GM12874 (cell line): Measurements from ENCODE around the gene RAPGEFL1.

Experiments
- TF ChIP-seq, protein P1 (sequence below): IDR thresholded peaks from 2 replicates; pipeline ENCODE4 v1.5.1; 2011; ENCODE audit warnings: low read depth, mild to moderate bottlenecking, control low read depth, low read length, moderate library complexity; ENCODE audit not compliant: insufficient read depth

The RAPGEFL1 gene

DNA sequence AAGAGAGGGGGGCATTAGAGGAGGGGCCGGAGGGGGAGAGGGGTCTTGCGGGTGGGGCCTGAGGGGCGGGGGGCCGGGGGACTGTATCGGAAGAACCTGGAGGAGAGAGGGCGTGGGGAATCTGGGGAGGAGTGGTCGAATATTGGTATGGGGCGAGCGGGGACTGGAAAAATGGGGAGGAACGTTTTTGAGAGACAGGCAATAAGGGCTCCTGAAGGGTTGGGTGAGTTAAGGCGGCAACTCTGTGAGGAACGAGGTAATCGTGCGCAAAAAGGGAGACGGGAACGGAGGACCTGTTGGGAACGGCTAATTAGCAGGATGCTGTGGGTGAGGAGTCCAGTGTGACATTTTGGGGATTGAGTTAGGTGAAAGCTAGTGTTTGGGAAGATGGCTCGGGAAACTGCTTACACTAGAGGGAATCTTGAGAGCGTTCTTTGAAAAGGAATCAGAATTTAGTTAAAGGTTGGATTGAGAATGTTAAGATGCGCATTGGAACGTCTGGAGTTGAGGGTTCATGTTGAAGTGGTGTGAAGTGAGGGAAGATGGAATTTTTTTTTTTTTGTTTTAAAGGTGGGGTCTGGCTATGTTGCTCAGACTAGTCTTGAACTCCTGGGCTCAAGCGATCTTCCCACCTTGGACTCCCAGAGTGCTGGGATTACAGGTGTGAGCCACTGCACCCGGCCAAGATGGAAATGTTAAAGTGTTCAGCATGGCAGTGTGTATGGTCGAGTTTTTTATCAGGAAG is 42.5 kb downstream of the RAPGEFL1 start:
- TF ChIP-seq, protein P1, sequence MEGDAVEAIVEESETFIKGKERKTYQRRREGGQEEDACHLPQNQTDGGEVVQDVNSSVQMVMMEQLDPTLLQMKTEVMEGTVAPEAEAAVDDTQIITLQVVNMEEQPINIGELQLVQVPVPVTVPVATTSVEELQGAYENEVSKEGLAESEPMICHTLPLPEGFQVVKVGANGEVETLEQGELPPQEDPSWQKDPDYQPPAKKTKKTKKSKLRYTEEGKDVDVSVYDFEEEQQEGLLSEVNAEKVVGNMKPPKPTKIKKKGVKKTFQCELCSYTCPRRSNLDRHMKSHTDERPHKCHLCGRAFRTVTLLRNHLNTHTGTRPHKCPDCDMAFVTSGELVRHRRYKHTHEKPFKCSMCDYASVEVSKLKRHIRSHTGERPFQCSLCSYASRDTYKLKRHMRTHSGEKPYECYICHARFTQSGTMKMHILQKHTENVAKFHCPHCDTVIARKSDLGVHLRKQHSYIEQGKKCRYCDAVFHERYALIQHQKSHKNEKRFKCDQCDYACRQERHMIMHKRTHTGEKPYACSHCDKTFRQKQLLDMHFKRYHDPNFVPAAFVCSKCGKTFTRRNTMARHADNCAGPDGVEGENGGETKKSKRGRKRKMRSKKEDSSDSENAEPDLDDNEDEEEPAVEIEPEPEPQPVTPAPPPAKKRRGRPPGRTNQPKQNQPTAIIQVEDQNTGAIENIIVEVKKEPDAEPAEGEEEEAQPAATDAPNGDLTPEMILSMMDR, result no peak

DNA sequence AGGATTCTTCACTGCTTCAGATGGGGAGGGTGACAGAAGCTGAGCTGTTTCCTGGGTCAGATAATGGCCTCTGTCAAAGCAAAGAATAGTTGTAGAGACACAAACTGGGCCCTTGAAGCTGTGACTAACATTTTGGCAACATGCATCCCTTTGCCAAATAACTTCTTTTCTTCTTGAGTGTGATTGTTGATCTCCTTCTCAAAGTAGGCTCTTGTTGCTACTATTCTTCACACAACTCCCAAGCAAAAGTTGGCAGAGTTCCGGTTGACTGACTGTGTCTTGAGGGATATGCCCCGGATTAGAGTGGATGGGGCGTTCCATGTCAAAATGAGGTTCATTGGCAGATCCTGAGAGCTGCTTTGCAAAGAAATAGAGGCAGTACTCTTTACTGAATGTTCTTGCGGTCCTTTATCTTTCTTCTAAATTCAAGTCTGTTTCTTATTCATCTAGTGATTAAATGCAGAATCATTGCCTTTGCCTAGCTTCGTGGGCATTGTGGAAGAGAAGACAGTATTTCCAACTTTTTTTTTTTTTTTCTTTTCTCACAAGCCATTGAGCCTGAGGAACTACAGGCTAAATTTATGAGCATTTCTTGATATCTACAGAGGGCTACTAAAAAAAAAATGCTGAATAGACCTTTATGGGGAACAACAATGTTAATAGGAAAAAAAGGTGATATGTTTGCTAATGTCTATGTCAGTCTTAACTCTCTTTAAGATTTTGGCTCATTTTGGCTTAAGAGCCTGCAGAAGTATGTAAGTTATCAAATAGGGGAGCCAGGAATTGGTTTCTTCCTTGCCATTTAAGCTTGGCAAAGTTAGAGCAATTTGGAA is 47.7 kb downstream of the RAPGEFL1 start:
- TF ChIP-seq, protein P1, result no peak

DNA sequence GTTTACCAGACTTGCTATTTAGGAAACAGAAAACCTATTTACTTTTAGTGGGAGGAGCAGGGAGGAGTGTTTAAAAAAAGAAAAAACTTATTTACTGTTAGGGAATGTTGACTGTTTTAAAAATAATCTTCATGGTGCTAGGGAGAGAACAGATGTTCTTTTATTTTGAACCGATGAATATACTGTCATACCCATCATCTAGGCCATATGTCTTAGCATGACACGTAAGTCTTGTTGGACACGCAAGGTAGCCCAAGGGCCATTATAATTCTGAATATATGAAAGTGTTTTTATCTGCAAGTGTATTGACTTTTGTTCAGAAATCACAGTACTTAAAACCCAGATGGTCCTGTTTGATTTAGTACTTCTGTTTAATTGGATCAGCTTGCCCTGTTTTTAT is 53.4 kb downstream of the RAPGEFL1 start:
- TF ChIP-seq, protein P1, result no peak

DNA sequence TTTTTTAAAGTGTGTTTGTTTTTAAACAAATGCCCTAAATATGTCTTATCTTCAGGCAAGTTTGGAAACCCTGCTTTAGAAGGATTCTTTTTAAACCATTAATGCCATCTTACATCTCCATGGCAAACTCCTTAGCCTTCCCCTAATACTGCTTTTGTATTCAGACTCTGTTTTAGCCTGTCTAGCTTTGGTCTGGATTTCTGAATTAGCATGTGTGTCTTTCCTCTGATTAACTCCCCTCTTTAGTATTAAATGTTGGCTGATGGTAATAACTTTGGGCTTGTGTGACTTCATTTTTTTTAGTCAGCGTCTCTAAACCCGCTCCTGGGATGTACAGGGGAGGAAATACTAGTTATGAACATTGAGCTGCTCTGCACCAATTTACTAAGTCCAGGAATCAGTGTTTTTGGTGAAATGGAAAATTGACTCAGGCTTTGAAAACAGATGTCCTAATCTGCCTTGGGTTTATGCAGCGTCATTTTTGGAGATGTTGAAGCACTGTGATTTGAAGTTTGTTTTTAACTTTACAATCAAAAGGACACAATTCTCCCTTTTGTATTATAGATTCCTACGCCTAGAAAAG is 64.1 kb downstream of the RAPGEFL1 start:
- TF ChIP-seq, protein P1, result no peak

DNA sequence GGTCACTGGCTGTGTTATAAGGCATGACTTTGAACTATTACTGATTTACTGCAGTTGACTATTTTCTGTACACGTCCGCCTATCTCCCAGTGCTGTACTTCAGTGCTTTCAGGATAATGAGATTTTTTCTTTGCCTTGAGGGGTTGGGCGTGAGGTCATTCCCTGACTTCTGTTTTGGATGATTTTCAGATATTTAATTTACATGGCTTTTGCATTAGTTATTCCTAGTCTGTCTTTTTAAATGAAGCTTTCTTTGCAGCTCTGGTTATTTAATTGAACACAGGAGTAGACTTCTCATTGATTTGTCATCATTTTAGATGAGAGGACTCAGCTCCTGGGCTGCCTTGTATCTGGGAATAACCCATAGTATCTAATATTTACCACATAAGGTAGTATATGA is 65.5 kb downstream of the RAPGEFL1 start:
- TF ChIP-seq, protein P1, result no peak

DNA sequence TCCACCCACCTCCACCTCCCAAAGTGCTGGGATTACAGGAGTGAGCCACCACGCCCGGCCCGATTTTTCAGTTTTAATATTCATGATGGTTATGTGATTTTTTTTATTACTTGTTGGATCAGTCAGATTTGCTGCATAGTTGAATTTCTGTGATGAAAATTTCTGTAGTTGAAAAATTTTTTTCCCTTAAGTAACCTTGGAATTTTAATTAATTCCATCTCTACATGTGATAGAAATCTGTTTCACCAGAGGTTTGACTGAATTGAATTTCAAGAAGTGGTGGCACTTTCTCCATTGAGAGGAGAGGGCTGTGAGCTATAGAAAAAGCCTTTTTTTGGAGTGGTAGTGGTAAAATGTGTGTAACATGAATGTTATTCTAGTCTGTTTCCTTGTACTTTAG is 66.5 kb downstream of the RAPGEFL1 start:
- TF ChIP-seq, protein P1, result no peak

DNA sequence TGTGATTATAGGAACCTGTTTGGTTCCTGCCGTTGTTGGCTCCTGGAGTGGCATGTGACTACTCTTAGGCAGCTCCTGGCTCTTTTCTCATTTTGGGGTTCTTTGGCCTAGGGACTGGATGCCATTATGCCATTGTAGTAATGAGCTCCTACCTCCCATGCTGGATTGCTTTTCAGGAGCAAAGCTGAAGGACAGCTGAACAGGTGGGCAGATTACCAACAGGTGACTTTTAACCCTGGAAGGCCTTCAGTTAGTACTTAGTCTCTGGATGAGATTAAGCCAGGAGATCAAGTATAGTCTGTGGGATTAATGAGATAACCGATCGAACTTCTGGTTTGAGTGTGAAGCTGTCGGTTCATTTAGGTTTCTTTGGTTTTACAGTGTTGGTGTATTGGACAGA is 67.0 kb downstream of the RAPGEFL1 start:
- TF ChIP-seq, protein P1, result no peak
